NCI-H526 (cell line): ENCODE data around the gene RIT1.

Experiments used
- DNase-seq, 2 experiments: peaks; one replicate each; lab custom pipeline; 2025; lab: John Stamatoyannopoulos, UW

Gene RIT1

GRCh38 chr1:155856257-155856974, 54.7 kb downstream of the RIT1 start:
- DNase-seq = no peak

- DNase-seq = no peak
These were observed 60.8 kb downstream of the RIT1 start for GRCh38 chr1:155850345-155850744.

GRCh38 chr1:155847823-155848529, 63.2 kb downstream of the RIT1 start:
- no peak for DNase-seq
